ENCODE measurements around the gene SPRED1.

GRCh38 chr15:38205526-38206272 lies 46.9 kb upstream of the SPRED1 start:
- no peak for TF ChIP-seq CTCF (conservative IDR thresholded peaks at IDR 0.05; ENCODE audit: low read depth in 2 of 2)
- TF ChIP-seq CREB1 (CRISPR knock-in tag; IDR thresholded peaks at IDR 0.05; ENCODE audit: low read depth), result no peak
- TF ChIP-seq EZH2 (IDR thresholded peaks at IDR 0.05; ENCODE audit: low read depth, unreplicated experiment), result no peak

All from GM23338 (cell line).